Duodenal mucosa (tissue), 2 donors: ENCODE data around the gene CERCAM.

ENCODE experiments used
- H3K27ac ChIP-seq: one replicate; pipeline ENCODE4 v1.7.0; 2013; ENCODE audit warnings: low read depth, low read length
- H3K27me3 ChIP-seq, 2 donors: one replicate each; pipeline ENCODE4 v1.7.0; 2013; ENCODE audit warnings: low read length in 2 of 2, control low read depth in 1 of 2; ENCODE audit not compliant: insufficient read depth in 2 of 2, control insufficient read depth in 1 of 2
- H3K36me3 ChIP-seq, 2 donors: one replicate each; pipeline ENCODE4 v1.7.0; 2013; ENCODE audit warnings: low read length in 2 of 2, control low read depth in 1 of 2; ENCODE audit not compliant: insufficient read depth in 2 of 2, control insufficient read depth in 1 of 2
- H3K4me1 ChIP-seq, 2 donors: one replicate each; pipeline ENCODE4 v1.7.0; 2013; ENCODE audit warnings: low read length in 2 of 2, control low read depth in 1 of 2; ENCODE audit not compliant: insufficient read depth in 2 of 2, control insufficient read depth in 1 of 2
- H3K4me3 ChIP-seq, 2 donors: one replicate each; pipeline ENCODE4 v1.7.0; 2013; ENCODE audit warnings: low read length in 2 of 2, low read depth in 1 of 2
- H3K9ac ChIP-seq, 2 donors: one replicate each; pipeline ENCODE4 v1.7.0; 2013; ENCODE audit warnings: low read length in 2 of 2, low read depth in 1 of 2
- H3K9me3 ChIP-seq, 2 donors: one replicate each; pipeline ENCODE4 v1.7.0; 2013; ENCODE audit warnings: low read length in 2 of 2, control low read depth in 1 of 2; ENCODE audit not compliant: control insufficient read depth in 1 of 2

The CERCAM gene

GRCh38 chr9:128420651-128421481, at the start of gene CERCAM:
Gene CERCAM, plus strand, starts transcription at chr9:128420857. Its CDS starts 21 bp downstream, at chr9:128420878.
- Histone ChIP-seq H3K4me1 (peaks cover 6 to 15% of the 10 kb centered on the region in 2 donors), H3K27me3 (peaks cover 11 to 21% of the 10 kb centered on the region in 2 donors), H3K9me3 (no peaks in the 10 kb centered on the region), H3K27ac (peak within 1 kb of the TSS; percentile 10), H3K4me3 (peak within 1 kb of the TSS; percentile 67 to 71), H3K9ac (peak within 1 kb of the TSS; percentile 43 to 51), H3K36me3 (no peaks in the 10 kb centered on the region)

- peaks cover 22 to 25% of the 10 kb centered on the region in 2 donors for H3K4me1 ChIP-seq
- peak overlapping the region; percentile 94 for H3K4me3 ChIP-seq
- H3K9ac ChIP-seq, result peak overlapping the region; percentile 79 to 95
- H3K9me3 ChIP-seq, result no peaks in the 10 kb centered on the region
- H3K36me3 ChIP-seq, result peaks cover 6% of the 10 kb centered on the region in 2 donors
- H3K27me3 ChIP-seq, result no peaks in the 10 kb centered on the region
- peak overlapping the region; percentile 76 for H3K27ac ChIP-seq
Observed at GRCh38 chr9:128371630-128372117, 49.0 kb upstream of the CERCAM start.

GRCh38 chr9:128372188-128372641, 48.4 kb upstream of the CERCAM start:
- H3K36me3 ChIP-seq, result peaks cover 6% of the 10 kb centered on the region in 2 donors
- no peaks in the 10 kb centered on the region for H3K27me3 ChIP-seq
- H3K9me3 ChIP-seq, result no peaks in the 10 kb centered on the region
- H3K4me1 ChIP-seq, result peaks cover 19 to 21% of the 10 kb centered on the region in 2 donors
- H3K9ac ChIP-seq, result peak overlapping the region; percentile 79 to 95
- H3K27ac ChIP-seq, result no peak overlapping the region
- H3K4me3 ChIP-seq, result peak overlapping the region; percentile 94

GRCh38 chr9:128372784-128373183, 47.9 kb upstream of the CERCAM start:
- H3K9me3 ChIP-seq, result no peaks in the 10 kb centered on the region
- H3K4me3 ChIP-seq, result peak overlapping the region; percentile 94
- peaks cover 6 to 8% of the 10 kb centered on the region in 2 donors for H3K36me3 ChIP-seq
- peaks cover 19% of the 10 kb centered on the region in 2 donors for H3K4me1 ChIP-seq
- no peaks in the 10 kb centered on the region for H3K27me3 ChIP-seq
- H3K27ac ChIP-seq, result no peak overlapping the region
- no peak overlapping the region for H3K9ac ChIP-seq

GRCh38 chr9:128374221-128374675, 46.4 kb upstream of the CERCAM start:
- Histone ChIP-seq H3K4me1 (peaks cover 19% of the 10 kb centered on the region in 2 donors), H3K9ac (no peak overlapping the region), H3K4me3 (no peak overlapping the region), H3K27ac (no peak overlapping the region), H3K27me3 (no peaks in the 10 kb centered on the region), H3K36me3 (peaks cover 6 to 20% of the 10 kb centered on the region in 2 donors), H3K9me3 (no peaks in the 10 kb centered on the region)

- Histone ChIP-seq H3K36me3 (peaks cover 6 to 28% of the 10 kb centered on the region in 2 donors), H3K27ac (no peak overlapping the region), H3K9ac (no peak overlapping the region), H3K27me3 (no peaks in the 10 kb centered on the region), H3K9me3 (no peaks in the 10 kb centered on the region), H3K4me3 (no peak overlapping the region), H3K4me1 (peaks cover 12 to 13% of the 10 kb centered on the region in 2 donors)
Observed at GRCh38 chr9:128375865-128376264, 44.8 kb upstream of the CERCAM start.

GRCh38 chr9:128382261-128382660, 38.4 kb upstream of the CERCAM start:
- Histone ChIP-seq H3K4me3 (no peak overlapping the region), H3K4me1 (no peaks in the 10 kb centered on the region), H3K36me3 (peaks cover 13 to 70% of the 10 kb centered on the region in 2 donors), H3K27ac (no peak overlapping the region), H3K9me3 (no peaks in the 10 kb centered on the region), H3K27me3 (no peaks in the 10 kb centered on the region), H3K9ac (no peak overlapping the region)

- Histone ChIP-seq H3K27ac (no peak overlapping the region), H3K36me3 (peaks cover 21 to 73% of the 10 kb centered on the region in 2 donors), H3K4me1 (no peaks in the 10 kb centered on the region), H3K27me3 (no peaks in the 10 kb centered on the region), H3K9me3 (no peaks in the 10 kb centered on the region), H3K4me3 (no peak overlapping the region), H3K9ac (no peak overlapping the region)
Observed at GRCh38 chr9:128383007-128383753, 37.5 kb upstream of the CERCAM start.

GRCh38 chr9:128383791-128384190, 36.9 kb upstream of the CERCAM start:
- Histone ChIP-seq H3K9ac (no peak overlapping the region), H3K27me3 (no peaks in the 10 kb centered on the region), H3K36me3 (peaks cover 27 to 75% of the 10 kb centered on the region in 2 donors), H3K4me1 (no peaks in the 10 kb centered on the region), H3K27ac (no peak overlapping the region), H3K9me3 (no peaks in the 10 kb centered on the region), H3K4me3 (no peak overlapping the region)
